Gastroesophageal sphincter (tissue), 3 donors: Measurements from ENCODE around the gene LDB3.

Experiments used
- CTCF ChIP-seq, 4 experiments: fragments of 200-600 bp in 2 of 4; fragments of 450-650 bp in 2 of 4; sonication (generic) in 1 of 4; IDR thresholded peaks; one replicate each; pipeline ENCODE4 v1.5.1; 2017 to 2019; ENCODE audit warnings: antibody characterized with exemption in 4 of 4, mild to moderate bottlenecking in 2 of 4, moderate library complexity in 2 of 4
- EP300 ChIP-seq: sonication (generic); formaldehyde crosslinking; IDR thresholded peaks from one replicate; pipeline ENCODE4 v1.6.1; 2017; ENCODE audit warnings: antibody characterized with exemption, mild to moderate bottlenecking
- POLR2A ChIP-seq, 2 donors: fragments of 450-650 bp; IDR thresholded peaks; one replicate each; pipeline ENCODE4 v1.6.1; 2017; ENCODE audit warnings: antibody characterized with exemption in 2 of 2, mild to moderate bottlenecking in 2 of 2, moderate library complexity in 1 of 2
- POLR2AphosphoS5 ChIP-seq: sonication (generic); formaldehyde crosslinking; IDR thresholded peaks from one replicate; pipeline ENCODE4 v1.6.1; 2017; ENCODE audit warnings: antibody characterized with exemption

GRCh38 chr10:86765548-86765947 lies 97.2 kb downstream of the LDB3 start:
- no peak for TF ChIP-seq POLR2AphosphoS5
- TF ChIP-seq CTCF (IDR thresholded peaks at IDR 0.05), result no peak
- TF ChIP-seq POLR2A (IDR thresholded peaks at IDR 0.05), result no peak
- TF ChIP-seq EP300, result no peak
